GDM1 (cell line): Measurements from ENCODE around the gene PEG3.
"Not testable (repeated sequence)": the region's sequence is repeated elsewhere in the genome, so short reads cannot be mapped to it uniquely, and the experiment has no call there.

ENCODE experiments used
- DNase-seq: peaks from one replicate; lab custom pipeline; 2025; lab: John Stamatoyannopoulos, UW

Gene PEG3

DNA sequence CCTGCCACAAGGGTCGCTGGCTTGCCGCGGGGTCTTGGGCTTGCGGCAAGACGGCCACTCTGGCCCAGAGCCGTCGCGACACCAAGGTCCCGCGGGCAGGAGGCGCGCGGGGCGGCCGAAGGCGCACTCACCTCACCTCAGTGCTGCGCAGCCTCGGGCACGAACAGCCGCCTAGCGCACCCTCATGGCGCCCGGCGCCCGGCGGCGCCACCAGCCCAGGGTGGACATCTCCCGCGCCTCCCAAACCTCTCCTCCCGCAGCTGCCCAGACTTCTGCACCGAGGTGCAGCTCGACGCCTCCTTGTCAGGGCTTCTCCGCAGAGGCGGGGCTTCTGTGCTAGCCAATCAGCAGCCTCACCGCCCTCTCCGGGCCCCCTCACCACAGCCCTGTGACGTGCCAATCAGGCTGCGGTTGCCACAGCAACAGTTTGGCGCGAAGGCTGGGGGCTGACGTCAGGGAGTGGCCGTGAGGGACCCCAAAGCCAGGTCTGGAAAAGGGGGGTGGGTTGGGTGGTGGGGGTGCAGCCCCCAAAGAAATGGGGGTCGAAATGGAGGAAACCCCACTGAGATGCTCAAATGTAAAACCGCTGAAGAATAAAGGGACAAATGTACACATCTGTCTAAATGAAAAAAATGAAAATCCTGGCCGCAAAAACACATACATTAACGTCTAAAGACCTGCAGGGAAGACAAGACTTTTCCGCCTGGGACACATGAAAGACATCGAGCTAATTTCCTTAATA, at the start of gene PEG3, which contains the start of gene ZIM2:
PEG3 (minus strand) TSS at position 276 of the 742 bp plus-strand sequence. CDS start 16,071 bp downstream, outside the sequence.
ZIM2 (minus strand) TSS at position 276 of the 742 bp plus-strand sequence. CDS start 16,449 bp downstream, outside the sequence.
- no peak for DNase-seq

DNA sequence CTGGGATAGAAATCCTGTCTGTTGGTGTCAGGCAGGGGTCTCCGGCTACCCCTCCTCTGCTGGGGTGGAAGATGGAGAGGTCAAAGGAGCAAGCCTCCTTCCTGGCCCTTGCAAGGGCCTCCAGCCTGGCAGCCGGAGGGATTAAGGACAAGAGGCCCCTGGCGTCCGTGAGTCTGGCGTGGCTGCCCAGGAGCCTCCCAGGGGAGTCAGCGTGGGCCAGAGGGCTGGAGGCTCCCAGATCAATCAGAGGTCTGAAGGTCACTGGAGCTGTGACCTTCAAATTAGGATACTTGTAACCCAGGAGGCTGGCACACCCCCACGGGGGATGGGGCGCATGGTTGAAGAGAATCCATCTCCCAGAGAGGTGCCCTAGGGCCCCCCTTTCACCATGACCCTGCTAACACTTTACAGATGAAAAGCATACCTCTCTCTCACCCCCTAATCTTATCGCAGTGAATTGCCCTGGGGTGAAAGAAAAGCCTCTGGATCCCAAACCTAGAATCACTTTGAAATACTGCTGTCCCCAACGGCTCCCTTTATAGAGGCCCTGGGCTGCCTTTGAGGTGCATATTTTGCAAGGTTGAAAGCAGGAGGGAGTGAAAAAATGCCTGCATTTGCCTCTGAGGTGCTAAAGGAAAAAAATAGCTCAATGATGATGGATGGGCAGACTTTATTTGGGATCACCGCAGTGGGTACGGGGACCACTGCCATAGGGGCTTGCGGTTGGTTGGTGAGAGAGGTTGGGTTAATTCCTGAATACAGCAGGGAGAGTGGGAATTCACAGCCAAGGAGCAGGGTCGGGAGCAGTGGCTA, 44.9 kb upstream of the PEG3 start:
- no peak for DNase-seq

DNA sequence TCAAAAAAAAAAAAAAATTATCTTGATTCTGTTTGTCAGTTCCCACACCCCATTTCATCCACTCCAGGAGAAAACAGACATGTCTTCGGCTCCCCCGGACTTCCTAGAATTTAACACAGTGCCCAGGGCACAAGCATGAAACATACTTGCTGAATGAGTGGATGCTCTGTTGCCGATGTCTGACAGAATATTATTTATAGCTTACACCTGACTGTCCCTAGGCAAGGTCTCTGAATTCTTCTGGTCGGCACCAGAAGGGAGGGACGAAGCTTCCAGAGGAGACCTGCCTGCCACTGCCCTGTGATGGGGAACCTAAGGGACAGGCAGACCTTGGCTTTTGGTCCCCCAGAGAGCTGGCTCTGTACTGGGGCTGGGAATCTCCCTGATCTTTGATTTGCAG, 43.9 kb upstream of the PEG3 start:
- no peak for DNase-seq

DNA sequence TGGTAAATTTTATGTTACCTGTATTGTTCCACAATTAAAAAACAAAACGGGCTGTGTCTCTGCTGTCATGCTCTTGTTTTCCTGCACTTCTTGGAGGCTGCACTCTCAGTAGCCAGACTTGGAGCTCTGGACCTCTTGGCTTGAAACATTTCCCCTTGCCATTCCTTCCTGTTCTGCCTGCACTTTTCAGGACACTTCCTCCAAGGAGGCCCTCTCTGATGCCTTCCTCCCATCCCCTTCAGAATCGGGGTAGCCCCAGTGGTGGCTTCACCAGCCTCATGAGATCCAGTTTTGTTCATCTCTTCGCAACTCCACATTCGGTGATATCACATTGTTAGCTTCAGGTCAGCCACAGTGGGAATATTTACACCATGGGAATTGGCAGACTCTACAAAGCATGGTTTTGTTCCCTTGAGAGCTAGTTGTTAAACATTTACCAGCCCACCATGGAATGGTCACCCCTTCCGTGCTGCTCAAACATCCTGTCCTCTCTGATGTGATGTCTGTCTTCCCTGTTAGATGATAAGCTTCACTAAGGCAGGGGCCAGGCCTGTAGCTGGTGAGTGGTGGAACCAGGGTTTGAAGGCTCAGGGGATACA, 40.2 kb upstream of the PEG3 start:
- no peak for DNase-seq

DNA sequence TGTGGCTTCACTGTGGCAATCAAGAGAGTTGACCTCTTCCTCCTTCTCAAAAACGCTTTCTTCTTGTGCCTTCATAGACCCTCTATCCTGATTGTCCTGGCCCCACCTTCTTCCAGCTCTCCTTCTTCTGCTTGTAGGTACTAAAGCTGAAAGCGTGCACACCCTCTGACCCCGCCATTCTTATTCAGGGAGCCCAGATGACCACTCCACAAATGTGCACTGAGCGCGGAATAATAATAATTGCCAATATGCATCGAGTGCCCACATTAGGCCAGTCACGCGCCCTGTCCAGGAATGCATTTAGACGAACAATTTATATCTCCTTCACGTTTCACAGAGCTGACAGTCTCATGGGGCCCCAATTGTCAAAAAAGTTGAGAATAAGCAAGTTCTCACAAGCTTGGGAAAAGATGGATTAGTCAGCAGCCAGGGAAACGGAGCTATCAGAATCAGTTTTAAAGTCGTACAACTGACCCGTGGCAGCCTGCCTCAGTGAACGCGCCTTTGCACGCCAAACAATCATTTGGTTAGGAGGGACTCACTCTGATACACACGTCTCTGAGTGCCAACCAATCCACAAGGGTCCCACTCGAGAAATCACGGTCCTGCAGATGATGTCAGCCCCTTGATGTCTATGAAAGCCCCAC, 36.7 kb upstream of the PEG3 start:
- DNase-seq: no peak

DNA sequence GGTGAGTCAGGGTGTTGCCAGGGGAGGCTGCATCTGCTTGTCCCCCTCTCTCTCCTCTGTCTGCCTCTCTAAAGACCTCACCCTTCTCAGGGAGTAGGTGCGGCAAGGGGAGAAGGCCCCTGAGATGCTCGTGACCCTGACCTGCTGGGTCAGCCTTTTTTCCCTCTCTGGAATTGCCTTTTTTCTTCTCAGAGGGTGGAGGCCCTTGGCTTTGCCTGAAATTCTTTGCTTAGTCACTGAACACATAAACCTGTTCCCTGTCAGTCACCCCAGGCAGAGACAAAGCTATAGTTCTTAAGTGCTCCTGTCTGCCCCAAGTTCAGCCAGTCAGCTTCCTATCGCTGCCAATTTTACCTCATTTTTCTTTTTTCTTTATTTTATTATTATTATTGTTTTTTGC, 35.2 kb upstream of the PEG3 start:
- DNase-seq: no peak

DNA sequence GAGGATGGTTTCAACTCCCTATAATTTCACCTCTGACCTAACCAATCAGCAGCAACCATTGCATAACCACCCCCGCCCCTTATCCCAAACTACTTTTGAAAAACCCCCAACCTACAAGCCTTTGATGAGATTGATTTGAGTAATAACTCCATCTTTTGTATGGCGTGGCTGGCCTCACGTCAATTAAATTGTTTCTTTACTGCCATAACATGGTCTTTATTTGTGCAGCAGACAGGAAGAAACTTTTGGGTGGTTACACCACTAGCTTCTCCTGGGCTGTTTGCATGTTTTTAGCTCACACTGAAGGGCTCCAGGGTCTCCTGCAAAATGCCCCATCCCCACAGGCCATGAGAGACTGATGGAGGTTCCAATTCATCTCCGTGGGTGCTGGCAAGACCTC, 34.0 kb upstream of the PEG3 start:
- DNase-seq: no peak

DNA sequence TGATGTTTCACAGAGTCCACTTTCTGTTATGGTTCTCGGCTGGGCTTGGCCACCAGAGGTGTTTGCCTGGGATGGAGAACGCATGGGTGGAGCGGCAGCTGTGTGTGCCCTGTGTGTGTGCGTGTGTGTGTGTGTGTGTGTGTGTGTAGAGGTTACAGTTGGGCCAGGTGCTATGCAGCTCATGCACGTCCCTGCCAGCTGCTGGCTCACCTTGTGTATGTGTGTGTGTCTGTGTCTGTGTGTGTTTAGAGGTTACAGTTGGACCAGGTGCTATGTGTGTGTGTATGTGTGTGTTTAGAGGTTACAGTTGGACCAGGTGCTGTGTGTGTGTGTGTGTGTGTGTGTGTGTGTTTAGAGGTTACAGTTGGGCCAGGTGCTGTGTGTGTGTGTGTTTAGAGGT, 33.0 kb upstream of the PEG3 start:
- no peak for DNase-seq

DNA sequence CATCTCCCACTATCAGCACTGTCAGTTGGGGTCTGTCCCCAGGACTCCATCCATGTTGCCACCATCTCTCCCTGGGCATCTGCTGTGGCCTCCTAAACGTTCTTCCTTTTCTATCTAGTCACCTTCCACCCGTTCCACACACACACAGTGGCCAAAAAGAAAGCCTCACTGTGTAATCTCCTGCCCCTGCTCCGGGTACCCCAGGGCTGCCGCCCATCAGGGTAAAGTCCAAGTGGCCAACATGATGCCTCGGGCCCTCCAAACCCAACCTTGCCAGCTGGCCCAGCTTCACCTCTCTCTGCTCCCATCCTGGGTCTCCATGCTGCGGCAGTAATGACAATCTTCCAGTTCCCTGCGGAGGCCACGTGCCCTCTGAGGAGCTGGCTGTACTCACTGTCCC, 29.4 kb upstream of the PEG3 start:
- DNase-seq: no peak

DNA sequence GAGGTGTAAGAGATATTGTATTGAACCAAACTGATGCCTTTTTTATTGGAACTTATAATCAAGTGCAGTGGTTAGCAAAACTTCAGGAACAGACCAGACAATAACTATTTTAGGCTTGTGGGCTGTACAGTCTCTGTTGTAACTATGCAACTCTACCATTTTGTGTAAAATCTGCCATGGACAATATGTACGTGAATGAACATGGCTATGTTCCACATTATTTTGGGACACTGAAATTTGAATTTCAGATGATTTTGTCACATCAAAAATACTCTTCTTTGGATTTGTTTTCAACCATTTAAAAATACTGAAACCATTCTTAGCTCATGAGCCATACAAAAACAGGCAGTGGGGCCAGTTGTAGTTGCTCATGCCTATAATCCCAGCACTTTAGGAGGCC, 27.9 kb upstream of the PEG3 start:
- DNase-seq: no peak

DNA sequence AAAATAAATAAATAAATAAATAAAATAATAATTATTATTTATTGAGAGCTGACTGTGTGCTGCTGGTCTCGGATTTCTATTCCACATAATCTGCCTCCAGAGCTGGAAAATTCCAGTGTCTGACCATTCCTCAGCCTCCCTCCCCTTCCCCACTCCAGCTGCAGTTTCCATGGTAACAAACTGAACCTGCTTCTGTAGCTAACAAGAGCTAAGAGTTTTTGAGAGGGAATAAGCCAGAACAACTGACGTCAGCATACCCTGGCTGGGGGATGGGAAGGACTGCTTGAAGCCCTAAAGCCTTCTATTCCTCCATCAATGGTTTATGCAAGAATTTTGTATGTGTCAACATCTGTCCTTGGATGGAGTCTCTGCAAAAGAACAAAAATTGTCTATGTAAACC, 26.0 kb upstream of the PEG3 start:
- DNase-seq: no peak

DNA sequence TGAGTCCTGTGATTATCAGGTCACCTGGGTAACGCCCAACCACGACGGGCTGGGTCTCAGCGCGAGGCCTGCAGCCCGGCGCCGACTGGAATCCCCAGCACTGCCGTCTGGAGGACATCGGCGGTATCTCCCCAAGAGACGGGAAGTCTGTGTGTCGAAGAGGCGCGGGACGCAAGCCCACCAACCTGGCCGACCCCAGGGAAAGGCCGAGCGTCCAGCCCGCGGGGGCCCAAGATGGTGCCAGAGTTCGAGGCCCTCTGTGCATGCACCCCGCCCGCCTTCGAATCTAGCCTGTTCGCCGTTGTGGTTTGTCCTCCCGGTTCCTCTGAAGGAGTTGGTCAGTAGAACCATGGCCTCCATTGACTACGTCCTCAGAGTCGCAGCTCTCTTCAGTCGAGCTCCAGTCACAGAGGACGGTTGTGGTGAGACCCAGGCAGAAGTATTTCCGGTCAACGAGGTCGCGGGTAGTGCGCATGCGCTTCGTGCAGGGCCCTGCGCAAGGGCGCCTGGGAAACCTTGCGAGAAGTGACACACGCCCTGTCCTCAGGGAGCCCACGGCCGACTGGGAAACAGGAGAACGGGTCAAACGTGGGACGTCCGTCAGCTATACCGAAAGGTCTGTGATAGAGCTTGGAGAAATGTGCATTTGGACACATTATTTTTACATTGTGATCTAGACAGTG, 24.1 kb upstream of the PEG3 start:
- no peak for DNase-seq

DNA sequence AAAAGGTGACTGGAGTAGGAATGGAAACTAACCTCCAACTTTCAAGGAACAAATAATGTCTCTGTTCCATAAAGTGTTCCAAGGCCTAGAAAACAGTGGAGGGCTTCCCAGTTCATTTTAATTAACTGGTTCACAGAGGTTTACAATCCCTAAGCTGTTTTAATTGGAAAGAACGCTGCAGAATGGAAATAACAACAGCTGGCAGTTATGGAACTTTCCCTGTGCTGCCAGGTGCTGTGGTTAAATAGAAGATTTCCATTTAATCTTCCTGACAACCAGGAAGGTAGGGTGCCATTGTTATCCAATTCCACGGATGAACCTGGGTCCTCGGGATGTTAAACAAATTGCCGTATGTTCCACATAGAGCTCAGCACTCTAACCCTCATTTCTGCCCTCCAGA, 22.2 kb upstream of the PEG3 start:
- no peak for DNase-seq

DNA sequence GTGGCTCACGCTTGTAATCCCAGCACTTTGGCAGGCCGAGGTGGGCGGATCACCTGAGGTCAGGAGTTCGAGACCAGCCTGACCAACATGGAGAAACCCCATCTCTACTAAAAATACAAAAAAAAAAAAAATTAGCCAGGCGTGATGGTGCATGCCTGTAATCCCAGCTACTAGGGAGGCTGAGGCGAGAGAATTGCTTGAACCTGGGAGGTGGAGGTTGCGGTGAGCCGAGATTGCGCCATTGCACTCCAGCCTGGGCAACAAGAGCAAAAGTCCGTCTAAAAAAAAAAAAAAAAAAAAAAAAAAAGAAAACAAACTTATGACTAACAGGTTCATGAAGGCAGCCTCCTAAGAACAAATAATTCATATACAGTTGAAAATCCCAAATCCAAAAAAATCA, 19.9 kb upstream of the PEG3 start:
- DNase-seq: not testable (repeated sequence)

DNA sequence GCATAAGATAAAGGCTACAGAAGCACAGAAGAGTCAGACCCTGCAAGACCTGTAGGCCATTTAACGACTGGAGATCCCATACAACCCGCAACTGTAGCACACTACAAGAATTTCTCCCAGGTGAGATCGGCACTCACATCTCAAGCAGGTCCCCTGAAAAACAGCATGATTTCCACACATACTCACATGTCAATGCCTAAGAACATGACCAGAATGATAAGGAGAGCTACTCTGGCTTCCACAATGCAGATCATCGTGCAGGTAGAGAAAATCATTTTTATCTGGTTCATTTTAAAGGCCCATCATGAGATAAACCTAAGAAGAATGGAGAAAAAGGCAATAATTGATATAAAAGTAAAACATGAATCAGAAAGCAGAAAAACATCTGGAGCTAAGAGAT, 17.5 kb upstream of the PEG3 start:
- DNase-seq: no peak

DNA sequence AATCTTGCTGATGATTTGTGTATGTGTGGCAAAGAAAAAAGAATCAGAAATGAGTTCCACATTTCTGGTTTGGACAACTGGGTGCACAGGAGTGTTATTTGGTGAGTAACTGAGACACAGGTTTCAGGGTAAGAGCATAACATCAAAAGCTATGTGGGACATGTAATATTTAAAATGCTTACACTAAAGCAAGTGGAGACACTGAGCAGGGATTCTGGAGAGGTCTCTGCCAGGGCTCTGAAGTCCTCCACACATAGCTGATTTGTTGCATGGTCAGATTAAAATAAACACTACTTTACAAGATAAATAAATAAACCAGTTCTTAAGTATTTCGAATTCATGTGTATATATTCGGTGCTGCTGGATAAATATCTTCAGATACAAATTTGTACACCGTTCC, 16.3 kb upstream of the PEG3 start:
- no peak for DNase-seq

DNA sequence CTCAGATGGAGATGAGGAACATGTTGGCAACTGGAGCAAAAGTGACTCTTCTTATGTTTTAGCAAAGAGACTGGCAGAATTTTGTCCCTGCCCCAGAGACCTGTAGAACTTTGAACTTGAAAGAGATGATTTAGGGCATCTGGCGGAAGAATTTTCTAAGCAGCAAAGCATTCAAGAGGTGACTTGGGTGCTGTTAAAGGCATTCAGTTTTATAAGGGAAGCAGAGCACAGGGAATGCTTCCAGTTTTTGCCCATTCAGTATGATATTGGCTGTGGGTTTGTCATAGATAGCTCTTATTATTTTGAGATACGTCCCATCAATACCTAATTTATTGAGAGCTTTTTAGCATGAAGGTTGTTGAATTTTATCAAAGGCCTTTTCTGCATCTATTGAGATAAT, 11.8 kb upstream of the PEG3 start:
- DNase-seq: not testable (repeated sequence)

DNA sequence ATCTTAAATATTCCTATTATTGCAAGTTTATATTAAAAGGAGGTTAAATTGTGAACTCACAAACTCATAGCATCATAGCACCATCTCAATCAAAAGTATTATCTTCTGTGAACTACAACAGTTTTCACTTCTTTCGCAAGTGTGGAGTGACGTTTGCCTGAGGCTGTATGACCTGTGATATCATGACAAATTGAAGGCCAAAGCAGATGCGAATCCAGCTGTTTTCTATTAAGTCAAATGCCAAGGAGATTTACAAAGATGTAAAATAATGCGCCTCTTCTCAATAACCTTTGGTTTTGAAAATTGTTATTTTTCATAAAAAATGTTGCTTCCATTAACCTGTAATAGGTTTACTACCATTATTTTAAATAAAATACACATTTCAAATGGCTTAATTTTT, 7.6 kb upstream of the PEG3 start:
- no peak for DNase-seq

DNA sequence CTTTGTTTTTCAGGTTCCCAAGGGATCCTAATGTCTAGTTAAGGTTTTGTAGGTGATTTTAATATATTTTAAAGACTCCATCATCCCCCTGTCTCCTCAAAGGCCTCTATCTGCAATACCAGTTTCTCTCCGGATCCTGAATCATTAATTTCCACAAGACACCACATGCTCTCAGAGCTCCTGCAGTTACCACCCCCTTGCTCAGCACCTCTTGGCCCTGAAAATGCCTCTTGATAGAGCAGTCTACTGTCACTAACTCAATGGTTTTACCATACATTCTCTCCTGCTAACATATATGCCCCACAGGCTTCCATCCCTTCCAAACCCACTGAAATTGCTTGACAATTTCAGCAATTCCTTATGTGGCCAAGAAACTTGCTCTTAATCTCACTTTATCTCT, 1.9 kb upstream of the PEG3 start:
- no peak for DNase-seq

DNA sequence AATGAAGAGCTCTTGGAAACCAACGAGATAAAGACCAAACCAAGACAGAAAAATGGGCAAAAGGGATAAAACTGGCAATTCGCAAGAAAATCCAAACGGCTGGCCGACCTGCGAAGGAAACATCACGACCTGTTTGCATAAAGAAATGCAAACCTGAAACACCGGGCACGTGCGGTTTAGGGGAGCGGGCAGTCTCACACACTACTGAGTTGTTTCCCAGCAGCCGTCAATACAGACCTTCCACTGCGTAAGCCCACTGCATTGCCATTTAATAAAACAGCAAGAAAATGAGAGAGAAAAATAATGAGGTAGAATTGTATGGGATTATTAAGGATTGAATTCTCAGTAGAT, 642 bp upstream of the PEG3 start:
- DNase-seq: no peak

DNA sequence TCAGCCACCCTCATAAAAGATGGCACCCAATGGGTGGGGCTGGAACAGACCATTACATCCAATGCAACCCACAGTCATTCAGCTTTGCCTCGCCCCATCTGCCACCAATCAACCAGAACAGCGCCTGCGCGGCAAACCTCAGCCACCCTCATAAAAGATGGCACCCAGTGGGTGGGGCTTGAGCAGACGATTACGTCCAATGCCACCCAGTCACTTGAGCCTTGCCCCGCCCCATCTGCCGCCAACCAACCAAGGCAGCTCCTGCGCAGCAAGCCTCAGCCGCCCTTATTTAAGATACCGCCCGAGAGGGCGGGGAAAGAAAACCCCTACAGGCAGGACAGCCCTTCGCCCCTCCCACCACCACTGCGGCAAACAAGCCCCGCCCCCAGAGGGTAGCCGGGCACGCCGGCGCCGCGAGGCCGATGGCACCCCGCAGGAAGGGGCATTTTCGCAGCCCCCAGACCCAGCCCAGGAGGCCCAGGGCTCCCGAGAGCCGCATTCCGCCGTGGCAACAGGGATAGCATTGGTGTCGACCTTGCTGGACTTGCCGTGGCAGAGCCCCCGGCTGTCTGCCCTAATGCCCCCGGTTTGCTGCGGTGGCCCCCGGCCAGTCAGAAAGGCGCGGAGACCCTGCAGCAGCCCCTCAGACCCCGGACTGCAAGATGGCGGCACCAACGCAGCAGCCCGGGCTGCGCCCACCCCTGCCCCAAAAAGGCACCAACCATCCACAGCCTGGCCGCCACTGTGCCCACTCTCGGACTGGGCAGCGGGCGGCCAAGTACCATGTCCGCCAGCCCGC, 675 bp downstream of the PEG3 start:
- DNase-seq: no peak
